Stimulated activated CD8-positive, alpha-beta memory T cell treated with anti-CD3 and anti-CD28 coated beads, Interleukin-7, amount 100 ng/mL, for 48 hours (primary cell): ENCODE data around the gene ZNF226.
"Not testable (repeated sequence)": the region's sequence is repeated elsewhere in the genome, so short reads cannot be mapped to it uniquely, and the experiment has no call there.

Experiments
- DNase-seq, 2 donors: peaks; one replicate each; pipeline ENCODE4 v3.0.0-alpha.2; 2020; ENCODE audit warnings: low read depth in 1 of 2; ENCODE audit errors: extremely low read depth in 1 of 2

The ZNF226 gene

GRCh38 chr19:44207126-44207803, 42.4 kb downstream of the ZNF226 start:
- DNase-seq: peak; percentile 47 to 78

- peak; percentile 57 to 79 for DNase-seq
Observed at GRCh38 chr19:44212250-44212865, 47.5 kb downstream of the ZNF226 start, which contains the start of gene ZNF227. ZNF227 (plus strand) TSS chr19:44212532; CDS start chr19:44217793, 5,261 bp downstream.

GRCh38 chr19:44212866-44213346, 48.0 kb downstream of the ZNF226 start:
- DNase-seq: no peak

GRCh38 chr19:44219926-44220325, 55.0 kb downstream of the ZNF226 start:
- DNase-seq: not testable (repeated sequence)

GRCh38 chr19:44220761-44221160, 55.9 kb downstream of the ZNF226 start:
- not testable (repeated sequence) for DNase-seq

GRCh38 chr19:44221291-44221690, 56.4 kb downstream of the ZNF226 start:
- not testable (repeated sequence) for DNase-seq
